ENCODE measurements around the gene AKR1E2. TPM values are rescaled to one million over a fixed set of nuclear protein-coding genes. Genes with fewer than 3 reads are reported as not detected.
"Not testable (repeated sequence)": the region's sequence is repeated elsewhere in the genome, so short reads cannot be mapped to it uniquely, and the experiment has no call there.

Gene AKR1E2
- total RNA-seq, 1 donor from 2014 or later: 7.4 TPM

- Mint-ChIP-seq H3K27me3 (peaks cover 4% of the 10 kb centered on the region), H3K4me1 (ENCODE audit: low read depth) (no peaks in the 10 kb centered on the region), H3K27ac (no peak overlapping the region), H3K4me3 (ENCODE audit: low read depth) (no peak overlapping the region), H3K36me3 (ENCODE audit: insufficient read depth) (no peaks in the 10 kb centered on the region), H3K9me3 (ENCODE audit: low read depth) (peaks cover 4% of the 10 kb centered on the region)
- no peak for DNase-seq (ENCODE audit: low spot score, unreplicated experiment)
- no peak for TF ChIP-seq CTCF (IDR thresholded peaks at IDR 0.05; ENCODE audit: unreplicated experiment)
Observed at GRCh38 chr10:4813023-4813422, 13.0 kb upstream of the AKR1E2 start.

GRCh38 chr10:4813496-4813895 is 12.5 kb upstream of the AKR1E2 start:
- peaks cover 4% of the 10 kb centered on the region for H3K9me3 Mint-ChIP-seq (ENCODE audit: low read depth)
- TF ChIP-seq CTCF (IDR thresholded peaks at IDR 0.05; ENCODE audit: unreplicated experiment): no peak
- H3K27me3 Mint-ChIP-seq: peaks cover 4% of the 10 kb centered on the region
- no peaks in the 10 kb centered on the region for H3K4me1 Mint-ChIP-seq (ENCODE audit: low read depth)
- no peak overlapping the region for H3K27ac Mint-ChIP-seq
- no peaks in the 10 kb centered on the region for H3K36me3 Mint-ChIP-seq (ENCODE audit: insufficient read depth)
- no peak overlapping the region for H3K4me3 Mint-ChIP-seq (ENCODE audit: low read depth)
- no peak for DNase-seq (ENCODE audit: low spot score, unreplicated experiment)

- not testable (repeated sequence) for H3K4me1 Mint-ChIP-seq (ENCODE audit: low read depth); H3K27me3 Mint-ChIP-seq; H3K9me3 Mint-ChIP-seq (ENCODE audit: low read depth); DNase-seq (ENCODE audit: low spot score, unreplicated experiment); H3K36me3 Mint-ChIP-seq (ENCODE audit: insufficient read depth); H3K4me3 Mint-ChIP-seq (ENCODE audit: low read depth); H3K27ac Mint-ChIP-seq
- TF ChIP-seq CTCF (IDR thresholded peaks at IDR 0.05; ENCODE audit: unreplicated experiment): peak; percentile 51
Observed at GRCh38 chr10:4815646-4816180, 10.3 kb upstream of the AKR1E2 start.

- no peak for TF ChIP-seq CTCF (IDR thresholded peaks at IDR 0.05; ENCODE audit: unreplicated experiment)
- Mint-ChIP-seq H3K4me1 (ENCODE audit: low read depth) (no peaks in the 10 kb centered on the region), H3K9me3 (ENCODE audit: low read depth) (peaks cover 4% of the 10 kb centered on the region), H3K27ac (no peak overlapping the region), H3K4me3 (ENCODE audit: low read depth) (no peak overlapping the region), H3K27me3 (peaks cover 8% of the 10 kb centered on the region), H3K36me3 (ENCODE audit: insufficient read depth) (no peaks in the 10 kb centered on the region)
- no peak for DNase-seq (ENCODE audit: low spot score, unreplicated experiment)
Observed at GRCh38 chr10:4816966-4817365, 9.0 kb upstream of the AKR1E2 start.

- no peaks in the 10 kb centered on the region for H3K36me3 Mint-ChIP-seq (ENCODE audit: insufficient read depth)
- H3K27ac Mint-ChIP-seq: no peak overlapping the region
- no peaks in the 10 kb centered on the region for H3K4me1 Mint-ChIP-seq (ENCODE audit: low read depth)
- DNase-seq (ENCODE audit: low spot score, unreplicated experiment): no peak
- no peak for TF ChIP-seq CTCF (IDR thresholded peaks at IDR 0.05; ENCODE audit: unreplicated experiment)
- no peak overlapping the region for H3K4me3 Mint-ChIP-seq (ENCODE audit: low read depth)
- peaks cover 11% of the 10 kb centered on the region for H3K27me3 Mint-ChIP-seq
- H3K9me3 Mint-ChIP-seq (ENCODE audit: low read depth): peaks cover 8% of the 10 kb centered on the region
Observed at GRCh38 chr10:4819067-4819466, 6.9 kb upstream of the AKR1E2 start.
